HL-60 (cell line): ENCODE results near the gene EVA1C.

ENCODE experiments used
- CTCF ChIP-seq: IDR thresholded peaks from one replicate; pipeline ENCODE4 v1.5.1; 2011; ENCODE audit warnings: low read length, control low read depth, inconsistent platforms; ENCODE audit not compliant: insufficient read depth
- GABPA ChIP-seq: IDR thresholded peaks from 2 replicates; pipeline ENCODE4 v1.6.1; 2012; ENCODE audit warnings: low read depth
- POLR2AphosphoS5 ChIP-seq: IDR thresholded peaks from 2 replicates; pipeline ENCODE4 v1.6.1; 2012; ENCODE audit warnings: low read depth
- TF ChIP-seq, protein P1 (sequence below): IDR thresholded peaks from 2 replicates; pipeline ENCODE4 v1.6.1; 2012; ENCODE audit warnings: low read depth; ENCODE audit not compliant: insufficient replicate concordance

DNA sequence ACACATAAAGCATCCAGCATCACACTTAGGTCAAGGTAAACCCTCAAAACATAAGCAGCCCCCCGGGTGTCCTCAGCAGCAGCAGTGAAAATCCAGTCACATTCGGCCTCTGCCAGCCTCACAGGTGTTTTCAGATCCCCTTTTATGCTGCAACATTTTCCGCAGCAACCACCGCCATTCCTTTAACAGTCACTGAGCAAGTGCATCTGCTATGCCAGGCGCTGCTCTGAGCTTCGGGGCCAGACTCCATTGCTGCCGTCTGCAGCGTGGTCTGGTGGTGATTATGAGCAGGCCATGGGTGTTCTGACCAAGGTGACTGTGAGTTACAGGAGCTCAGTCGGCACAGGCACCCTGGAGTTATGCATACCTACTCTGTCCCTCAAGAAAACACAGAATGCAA is 24.2 kb upstream of the EVA1C start:
- no peak for TF ChIP-seq CTCF
- TF ChIP-seq POLR2AphosphoS5, result no peak
- no peak for TF ChIP-seq GABPA
- TF ChIP-seq, protein P1, sequence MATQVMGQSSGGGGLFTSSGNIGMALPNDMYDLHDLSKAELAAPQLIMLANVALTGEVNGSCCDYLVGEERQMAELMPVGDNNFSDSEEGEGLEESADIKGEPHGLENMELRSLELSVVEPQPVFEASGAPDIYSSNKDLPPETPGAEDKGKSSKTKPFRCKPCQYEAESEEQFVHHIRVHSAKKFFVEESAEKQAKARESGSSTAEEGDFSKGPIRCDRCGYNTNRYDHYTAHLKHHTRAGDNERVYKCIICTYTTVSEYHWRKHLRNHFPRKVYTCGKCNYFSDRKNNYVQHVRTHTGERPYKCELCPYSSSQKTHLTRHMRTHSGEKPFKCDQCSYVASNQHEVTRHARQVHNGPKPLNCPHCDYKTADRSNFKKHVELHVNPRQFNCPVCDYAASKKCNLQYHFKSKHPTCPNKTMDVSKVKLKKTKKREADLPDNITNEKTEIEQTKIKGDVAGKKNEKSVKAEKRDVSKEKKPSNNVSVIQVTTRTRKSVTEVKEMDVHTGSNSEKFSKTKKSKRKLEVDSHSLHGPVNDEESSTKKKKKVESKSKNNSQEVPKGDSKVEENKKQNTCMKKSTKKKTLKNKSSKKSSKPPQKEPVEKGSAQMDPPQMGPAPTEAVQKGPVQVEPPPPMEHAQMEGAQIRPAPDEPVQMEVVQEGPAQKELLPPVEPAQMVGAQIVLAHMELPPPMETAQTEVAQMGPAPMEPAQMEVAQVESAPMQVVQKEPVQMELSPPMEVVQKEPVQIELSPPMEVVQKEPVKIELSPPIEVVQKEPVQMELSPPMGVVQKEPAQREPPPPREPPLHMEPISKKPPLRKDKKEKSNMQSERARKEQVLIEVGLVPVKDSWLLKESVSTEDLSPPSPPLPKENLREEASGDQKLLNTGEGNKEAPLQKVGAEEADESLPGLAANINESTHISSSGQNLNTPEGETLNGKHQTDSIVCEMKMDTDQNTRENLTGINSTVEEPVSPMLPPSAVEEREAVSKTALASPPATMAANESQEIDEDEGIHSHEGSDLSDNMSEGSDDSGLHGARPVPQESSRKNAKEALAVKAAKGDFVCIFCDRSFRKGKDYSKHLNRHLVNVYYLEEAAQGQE, result no peak
